NCI-H82 treated with DMSO at 0.1 percent for 48 hours (cell line): Measurements from ENCODE around the gene QSER1.
A peak's percentile ranks its signal among the peaks of the same experiment; 100 is the strongest.
"Not testable (repeated sequence)": the region's sequence is repeated elsewhere in the genome, so short reads cannot be mapped to it uniquely, and the experiment has no call there.

ENCODE experiments used
- DNase-seq: peaks from one replicate; lab custom pipeline; 2025; ENCODE audit not compliant: unreplicated experiment; lab: John Stamatoyannopoulos, UW

The QSER1 gene

DNA sequence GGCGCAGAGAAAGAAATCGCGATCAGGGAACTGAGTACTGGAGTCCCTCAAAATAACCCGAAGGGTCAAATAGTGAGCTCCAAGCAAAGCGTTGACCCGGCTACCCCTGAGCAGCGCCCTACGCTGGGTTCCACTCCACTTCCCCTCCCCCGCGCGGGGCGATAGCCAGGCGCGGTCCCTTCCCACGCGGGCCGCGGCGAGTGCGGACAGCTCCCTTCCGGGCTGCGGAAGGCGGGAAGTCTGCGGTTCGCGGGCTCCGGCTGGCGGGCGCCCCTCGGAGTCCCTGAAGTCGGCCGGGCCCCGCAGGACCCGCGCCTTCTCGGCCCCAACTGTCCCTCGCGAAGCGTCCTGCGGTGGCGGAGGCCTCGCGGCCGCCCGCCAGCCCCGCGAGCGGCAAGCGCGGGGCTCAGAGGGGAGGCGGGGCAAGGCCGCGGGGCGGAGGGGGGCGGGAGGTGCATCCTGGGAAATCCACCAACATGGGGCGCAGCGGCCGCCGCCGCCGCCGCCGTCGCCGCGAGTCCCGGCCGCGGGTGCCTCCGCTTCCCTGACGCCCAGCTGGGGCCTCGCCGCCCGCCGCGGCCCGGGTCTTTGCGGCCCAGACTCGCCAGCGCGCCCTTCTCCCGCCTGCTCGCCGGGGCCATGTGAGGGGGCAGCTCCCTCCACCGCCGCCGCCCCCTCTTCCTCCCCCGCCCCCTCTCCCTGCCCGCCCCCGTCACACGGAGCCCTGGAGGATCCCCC is at the start of gene QSER1:
Gene QSER1 (plus strand): TSS at position 457 of the 738 bp plus-strand sequence. CDS start 315 bp downstream, outside the sequence.
- peak; percentile 9 for DNase-seq

GRCh38 chr11:32843544-32843943 is 49.1 kb upstream of the QSER1 start:
- no peak for DNase-seq

- no peak for DNase-seq
Measured at GRCh38 chr11:32847511-32847910, 45.1 kb upstream of the QSER1 start.

- no peak for DNase-seq
Measured at GRCh38 chr11:32849761-32850160, 42.9 kb upstream of the QSER1 start.

DNA sequence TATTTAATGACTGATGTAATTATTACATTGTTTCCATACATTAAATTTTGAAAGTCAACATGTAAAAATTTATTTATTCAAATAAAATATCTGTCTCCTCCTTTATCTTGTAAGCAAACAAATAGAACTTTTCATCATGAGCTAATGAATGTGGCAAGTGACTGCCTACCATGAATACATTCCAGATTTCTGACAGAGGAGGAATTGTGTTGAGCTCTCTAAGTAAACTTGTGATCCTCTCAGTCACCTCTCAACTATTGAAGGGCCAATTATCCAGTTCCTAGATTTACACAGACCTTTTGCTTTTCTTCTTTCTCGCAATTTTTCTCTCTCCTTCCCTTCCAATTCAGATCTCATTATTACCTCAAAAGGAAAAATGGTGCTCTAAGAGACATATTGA is 41.4 kb upstream of the QSER1 start:
- DNase-seq: no peak

GRCh38 chr11:32852207-32852606 is 40.4 kb upstream of the QSER1 start:
- DNase-seq: no peak

DNA sequence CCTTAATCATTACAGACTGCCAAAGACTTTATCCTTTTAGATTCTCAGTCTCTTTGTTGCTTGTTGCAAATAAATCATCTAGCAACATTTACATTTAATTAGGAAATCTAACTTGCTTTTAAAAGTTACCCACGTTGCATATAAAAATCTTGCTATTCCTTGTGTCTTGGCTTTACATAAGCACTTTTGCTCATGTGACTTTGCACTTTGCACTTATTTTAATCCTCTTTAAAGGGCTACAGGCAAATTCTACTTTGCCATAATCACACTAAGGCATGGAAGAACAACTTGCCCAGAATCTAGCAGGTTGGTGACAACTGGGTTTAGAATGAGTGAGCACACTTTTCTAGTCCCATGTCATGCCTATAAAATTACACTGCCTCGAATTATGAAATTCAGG is 37.0 kb upstream of the QSER1 start:
- DNase-seq: no peak

GRCh38 chr11:32858731-32859130 is 33.9 kb upstream of the QSER1 start:
- DNase-seq: no peak

DNA sequence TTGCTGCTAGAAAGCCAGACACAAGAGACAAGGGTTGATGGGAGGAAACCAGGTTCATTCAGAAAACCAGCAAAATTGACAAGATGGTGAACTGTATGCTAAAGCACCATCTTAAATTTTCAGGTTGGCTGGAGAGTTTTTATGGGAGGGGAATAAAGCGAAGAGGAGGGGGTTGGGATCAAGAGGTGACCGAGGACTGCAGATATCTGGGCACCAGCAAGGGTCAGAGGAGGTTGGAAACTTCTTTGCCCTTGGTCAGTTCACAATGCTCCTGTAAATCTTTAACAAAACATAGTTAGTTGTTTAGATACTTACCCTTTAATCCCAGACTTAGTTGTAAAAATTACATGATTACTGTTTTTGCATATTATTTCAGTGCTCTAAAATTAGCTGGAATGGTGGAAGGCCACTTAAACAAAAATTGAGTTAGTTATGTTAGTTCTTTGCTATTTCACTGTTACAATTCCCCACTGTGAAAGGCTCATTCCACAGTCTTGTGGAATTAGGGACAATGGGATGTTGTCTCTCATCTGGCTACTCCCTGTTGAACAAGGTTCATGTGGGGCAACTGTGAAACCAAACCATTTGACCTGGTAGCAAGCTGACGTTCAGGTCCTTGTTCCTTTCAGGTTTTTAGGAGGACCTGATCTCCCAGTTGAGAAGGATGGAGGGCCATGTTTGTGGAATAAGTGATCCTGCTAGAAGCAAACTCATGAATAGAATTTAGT is 30.6 kb upstream of the QSER1 start:
- no peak for DNase-seq

DNA sequence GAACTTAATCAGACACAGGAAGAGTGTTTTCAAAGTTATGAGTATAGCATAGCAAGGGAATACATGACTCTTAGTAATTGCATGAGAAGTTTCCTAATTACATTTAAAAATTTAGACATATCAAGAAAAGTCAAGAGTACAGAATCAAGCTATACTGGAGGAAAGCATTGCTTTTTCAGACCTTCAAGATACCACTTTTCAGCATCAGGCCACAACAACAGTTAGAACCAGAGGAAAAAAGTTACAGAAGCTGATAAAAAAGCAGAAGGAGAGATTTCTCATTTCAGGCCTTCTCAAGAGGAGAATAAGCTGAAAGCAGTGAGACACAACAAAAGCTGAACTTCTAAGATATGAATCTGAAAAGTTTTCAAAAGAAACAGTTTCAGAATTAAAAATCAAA is 28.1 kb upstream of the QSER1 start:
- DNase-seq: no peak

GRCh38 chr11:32868752-32869151 is 23.9 kb upstream of the QSER1 start:
- DNase-seq: not testable (repeated sequence)

DNA sequence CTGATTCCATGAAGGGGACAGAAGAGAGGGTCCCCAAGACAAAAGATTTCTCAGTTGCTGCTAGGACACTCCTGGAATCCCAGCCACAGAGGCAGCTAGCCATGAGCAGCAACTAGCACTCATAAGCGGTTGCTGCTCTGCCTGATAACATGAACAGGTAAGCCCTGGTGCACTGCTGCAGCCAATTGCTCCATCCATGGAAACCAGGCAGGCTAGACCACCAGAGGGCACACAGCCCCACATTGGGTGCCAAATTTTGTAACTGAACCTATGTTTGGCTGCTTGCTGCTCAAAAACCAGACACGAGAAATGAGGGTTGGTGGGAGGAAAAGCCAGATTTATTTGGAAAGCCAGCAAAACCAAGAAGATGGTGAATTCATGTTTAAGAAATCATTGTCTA is 21.9 kb upstream of the QSER1 start:
- DNase-seq: no peak

- DNase-seq: peak; percentile 28
Measured at GRCh38 chr11:32874132-32874531, 18.5 kb upstream of the QSER1 start.

DNA sequence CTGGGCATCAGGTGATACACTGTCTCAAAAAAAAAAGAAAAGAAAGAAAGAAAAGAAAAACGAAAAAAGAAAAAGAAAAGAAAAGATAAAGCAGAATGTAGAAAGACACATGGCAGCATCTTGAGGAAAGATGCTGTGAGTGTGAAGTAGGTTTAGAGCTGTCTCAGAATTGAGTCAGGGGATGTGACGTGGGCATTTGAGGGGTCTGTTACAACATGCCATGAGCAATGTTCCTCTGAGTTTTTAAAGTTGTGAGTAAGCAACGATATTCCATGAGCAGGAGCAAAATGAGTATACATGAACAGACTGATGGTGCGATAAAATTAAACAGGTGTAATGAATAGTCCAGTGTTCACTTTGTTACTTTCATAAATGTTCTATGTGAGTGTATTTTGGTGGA is 11.3 kb upstream of the QSER1 start:
- no peak for DNase-seq

GRCh38 chr11:32883421-32883820 is 9.2 kb upstream of the QSER1 start:
- no peak for DNase-seq

DNA sequence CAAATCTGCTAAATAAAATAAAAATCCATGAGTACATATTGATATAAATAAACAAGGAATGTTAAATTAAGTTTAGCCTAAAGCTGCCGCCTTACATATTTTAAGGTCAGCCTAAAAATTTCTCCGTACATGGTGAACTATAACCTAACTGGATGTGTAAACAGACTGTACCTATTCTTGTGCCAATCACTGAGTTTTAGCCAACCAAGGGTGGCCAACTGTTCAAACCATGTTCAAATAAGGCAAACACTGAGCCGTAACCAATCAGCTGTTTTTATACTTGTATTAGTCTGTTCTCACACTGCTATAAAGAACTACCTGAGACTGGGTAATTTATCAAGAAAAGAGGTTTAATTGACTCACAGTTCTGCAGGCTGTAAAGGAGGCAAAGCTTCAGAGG is 8.6 kb upstream of the QSER1 start:
- no peak for DNase-seq

DNA sequence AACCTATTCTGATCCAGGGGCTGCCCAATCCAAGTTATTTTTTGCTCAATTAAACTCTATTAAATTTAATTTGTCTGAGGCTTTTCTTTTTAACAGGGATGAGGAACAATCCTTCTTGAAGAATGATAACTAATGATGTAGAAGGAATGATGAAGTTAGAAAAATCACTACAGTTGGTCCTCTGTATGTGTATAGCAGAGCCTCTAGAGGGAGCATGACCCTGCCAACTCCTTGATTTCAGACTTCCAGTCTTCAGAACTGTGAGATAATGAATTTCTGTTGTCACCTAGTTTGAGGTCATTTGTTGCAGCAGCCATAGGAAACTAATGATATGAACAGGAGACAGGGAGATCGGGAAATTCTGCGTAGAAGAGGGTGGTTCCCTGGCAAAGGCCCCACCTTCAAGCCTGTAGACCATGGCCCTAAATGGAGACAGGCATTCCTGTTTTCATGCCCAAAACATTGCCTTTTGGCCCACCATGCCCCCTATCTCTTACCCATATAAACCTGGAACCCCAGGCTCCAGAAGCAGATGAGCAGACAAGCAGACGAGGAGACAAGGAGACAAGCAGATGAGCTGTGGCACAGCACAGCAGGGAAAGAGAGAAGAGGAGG is 7.7 kb upstream of the QSER1 start:
- peak; percentile 2 for DNase-seq

- no peak for DNase-seq
Measured at GRCh38 chr11:32885556-32885955, 7.1 kb upstream of the QSER1 start.

DNA sequence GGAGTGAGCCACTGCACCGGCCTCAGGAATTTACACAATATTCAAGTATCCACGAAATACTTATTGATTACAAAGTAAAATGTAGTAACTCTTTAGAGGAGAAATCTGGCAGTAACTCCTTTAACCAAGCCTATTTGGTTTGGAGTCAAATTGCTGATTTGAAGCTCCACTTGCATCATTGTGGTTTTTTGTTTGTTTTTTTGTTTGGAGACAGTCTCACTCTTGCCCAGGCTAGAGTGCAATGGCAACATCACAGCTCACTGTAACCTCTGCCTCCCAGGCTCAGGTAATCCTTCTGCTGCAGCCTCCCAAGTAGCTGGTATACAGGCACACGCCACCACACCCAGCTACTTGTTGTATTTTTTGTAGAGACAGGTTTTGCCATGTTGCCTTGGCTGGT is 6.4 kb upstream of the QSER1 start:
- no peak for DNase-seq

DNA sequence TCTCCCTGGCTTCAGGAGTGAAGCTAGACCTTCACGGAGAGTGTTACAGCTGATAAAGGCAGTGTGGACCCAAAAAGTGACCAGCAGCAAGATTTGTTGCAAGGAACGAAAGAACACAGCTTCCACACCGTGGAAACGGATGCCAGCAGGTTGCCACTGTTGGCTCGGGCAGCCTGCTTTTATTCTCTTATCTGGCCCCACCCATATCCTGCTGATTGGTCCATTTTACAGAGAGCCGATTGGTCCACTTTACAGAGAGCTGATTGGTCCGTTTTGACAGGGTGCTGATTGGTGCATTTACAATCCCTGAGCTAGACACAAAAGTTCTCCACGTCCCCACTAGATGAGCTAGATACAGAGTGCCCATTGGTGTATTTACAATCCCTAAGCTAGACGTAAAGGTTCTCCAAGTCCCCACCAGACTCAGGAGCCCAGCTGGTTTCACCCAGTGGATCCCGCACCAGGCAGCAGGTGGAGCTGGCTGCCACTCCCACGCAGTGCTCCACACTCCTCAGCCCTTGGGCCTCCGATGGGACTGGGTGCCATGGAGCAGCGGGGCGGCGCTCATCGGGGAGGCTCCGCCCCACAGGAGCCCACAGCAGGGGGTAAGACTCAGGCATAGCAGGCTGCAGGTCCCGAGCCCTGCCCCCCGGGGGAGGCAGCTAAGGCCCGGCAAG is 4.8 kb upstream of the QSER1 start:
- not testable (repeated sequence) for DNase-seq

GRCh38 chr11:32888384-32888710 is 4.3 kb upstream of the QSER1 start:
- DNase-seq: not testable (repeated sequence)

DNA sequence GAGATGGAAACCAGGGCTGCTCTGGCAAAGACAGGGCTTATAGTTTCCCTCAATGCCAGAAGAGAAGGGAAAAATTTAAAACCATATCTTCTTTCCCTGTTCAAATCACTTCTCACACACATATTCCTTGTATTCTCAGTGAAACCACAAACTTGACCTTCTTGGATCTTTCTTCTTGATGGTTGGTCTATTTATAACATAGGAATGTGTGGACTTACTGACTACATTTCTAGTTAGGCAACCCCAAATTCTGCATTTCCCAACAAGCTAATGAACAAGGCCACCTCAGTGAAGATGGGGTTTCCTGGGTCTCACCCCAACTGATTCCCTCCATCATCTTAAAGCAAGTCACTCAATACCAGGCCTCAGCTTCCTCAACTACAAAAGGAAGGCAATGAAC is 3.8 kb upstream of the QSER1 start:
- DNase-seq: no peak
